ENCODE data around the gene FAM185A.
"Not testable (repeated sequence)": the region's sequence is repeated elsewhere in the genome, so short reads cannot be mapped to it uniquely, and the experiment has no call there.

DNA sequence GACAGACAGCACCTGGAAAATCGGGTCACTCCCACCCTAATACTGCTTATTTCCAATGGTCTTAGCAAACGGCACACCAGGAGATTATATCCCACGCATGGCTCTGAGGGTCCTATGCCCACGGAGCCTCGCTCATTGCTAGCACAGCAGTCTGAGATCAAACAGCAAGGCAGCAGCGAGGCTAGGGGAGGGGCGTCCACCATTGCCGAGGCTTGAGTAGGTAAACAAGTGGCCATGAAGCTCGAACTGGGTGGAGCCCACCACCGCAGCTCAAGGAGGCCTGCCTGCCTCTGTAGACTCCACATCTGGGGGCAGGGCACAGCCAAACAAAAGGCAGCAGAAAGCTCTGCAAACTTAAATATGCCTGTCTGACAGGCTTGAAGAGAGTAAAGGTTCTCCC is 32.1 kb downstream of the FAM185A start:
- TF ChIP-seq, protein P1, sequence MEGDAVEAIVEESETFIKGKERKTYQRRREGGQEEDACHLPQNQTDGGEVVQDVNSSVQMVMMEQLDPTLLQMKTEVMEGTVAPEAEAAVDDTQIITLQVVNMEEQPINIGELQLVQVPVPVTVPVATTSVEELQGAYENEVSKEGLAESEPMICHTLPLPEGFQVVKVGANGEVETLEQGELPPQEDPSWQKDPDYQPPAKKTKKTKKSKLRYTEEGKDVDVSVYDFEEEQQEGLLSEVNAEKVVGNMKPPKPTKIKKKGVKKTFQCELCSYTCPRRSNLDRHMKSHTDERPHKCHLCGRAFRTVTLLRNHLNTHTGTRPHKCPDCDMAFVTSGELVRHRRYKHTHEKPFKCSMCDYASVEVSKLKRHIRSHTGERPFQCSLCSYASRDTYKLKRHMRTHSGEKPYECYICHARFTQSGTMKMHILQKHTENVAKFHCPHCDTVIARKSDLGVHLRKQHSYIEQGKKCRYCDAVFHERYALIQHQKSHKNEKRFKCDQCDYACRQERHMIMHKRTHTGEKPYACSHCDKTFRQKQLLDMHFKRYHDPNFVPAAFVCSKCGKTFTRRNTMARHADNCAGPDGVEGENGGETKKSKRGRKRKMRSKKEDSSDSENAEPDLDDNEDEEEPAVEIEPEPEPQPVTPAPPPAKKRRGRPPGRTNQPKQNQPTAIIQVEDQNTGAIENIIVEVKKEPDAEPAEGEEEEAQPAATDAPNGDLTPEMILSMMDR (IDR thresholded peaks at IDR 0.05): not testable (repeated sequence)
- TF ChIP-seq ZFX (IDR thresholded peaks at IDR 0.05; ENCODE audit: borderline replicate concordance): not testable (repeated sequence)

All from 22Rv1 (cell line).